Measurements from ENCODE around the gene TP53TG3E.
"Not testable (repeated sequence)": the region's sequence is repeated elsewhere in the genome, so short reads cannot be mapped to it uniquely, and the experiment has no call there.

The TP53TG3E gene, protein sequence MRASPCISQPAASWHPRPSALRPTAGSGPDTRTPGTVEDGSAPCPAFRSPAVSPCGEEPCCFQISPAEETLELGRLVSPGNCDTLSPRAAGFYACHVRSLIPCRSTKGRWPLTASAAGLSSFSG

DNA sequence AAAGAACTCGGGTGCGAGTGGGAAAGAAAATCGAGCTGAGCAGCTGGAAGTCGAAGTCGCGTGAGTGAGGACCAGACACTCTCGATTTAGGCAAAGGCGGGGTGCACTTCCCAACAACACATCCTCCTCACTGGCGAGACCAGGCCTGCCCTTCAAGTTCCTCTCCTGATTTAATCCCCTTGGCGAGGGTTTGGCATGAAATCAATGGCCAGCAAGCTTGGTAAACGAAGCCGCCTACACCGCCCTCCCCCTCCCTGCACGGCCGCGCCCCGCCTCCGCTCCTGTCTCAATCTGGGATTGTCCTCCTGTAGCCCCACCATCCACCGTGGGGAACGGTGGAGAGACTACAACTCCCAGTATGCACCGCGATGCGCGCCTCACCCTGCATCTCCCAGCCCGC is at the start of gene TP53TG3E:
Gene TP53TG3E (plus strand): TSS at position 301 of the 400 bp plus-strand sequence. CDS start 68 bp downstream, at position 369.
- not testable (repeated sequence) for H3K27ac ChIP-seq; DNase-seq (ENCODE audit: low spot score); H3K4me3 ChIP-seq

GRCh38 chr16:33336226-33337012 is 32.3 kb downstream of the TP53TG3E start:
- not testable (repeated sequence) for H3K27ac ChIP-seq, H3K4me3 ChIP-seq
- peak; percentile 90 for DNase-seq (ENCODE audit: low spot score)

DNA sequence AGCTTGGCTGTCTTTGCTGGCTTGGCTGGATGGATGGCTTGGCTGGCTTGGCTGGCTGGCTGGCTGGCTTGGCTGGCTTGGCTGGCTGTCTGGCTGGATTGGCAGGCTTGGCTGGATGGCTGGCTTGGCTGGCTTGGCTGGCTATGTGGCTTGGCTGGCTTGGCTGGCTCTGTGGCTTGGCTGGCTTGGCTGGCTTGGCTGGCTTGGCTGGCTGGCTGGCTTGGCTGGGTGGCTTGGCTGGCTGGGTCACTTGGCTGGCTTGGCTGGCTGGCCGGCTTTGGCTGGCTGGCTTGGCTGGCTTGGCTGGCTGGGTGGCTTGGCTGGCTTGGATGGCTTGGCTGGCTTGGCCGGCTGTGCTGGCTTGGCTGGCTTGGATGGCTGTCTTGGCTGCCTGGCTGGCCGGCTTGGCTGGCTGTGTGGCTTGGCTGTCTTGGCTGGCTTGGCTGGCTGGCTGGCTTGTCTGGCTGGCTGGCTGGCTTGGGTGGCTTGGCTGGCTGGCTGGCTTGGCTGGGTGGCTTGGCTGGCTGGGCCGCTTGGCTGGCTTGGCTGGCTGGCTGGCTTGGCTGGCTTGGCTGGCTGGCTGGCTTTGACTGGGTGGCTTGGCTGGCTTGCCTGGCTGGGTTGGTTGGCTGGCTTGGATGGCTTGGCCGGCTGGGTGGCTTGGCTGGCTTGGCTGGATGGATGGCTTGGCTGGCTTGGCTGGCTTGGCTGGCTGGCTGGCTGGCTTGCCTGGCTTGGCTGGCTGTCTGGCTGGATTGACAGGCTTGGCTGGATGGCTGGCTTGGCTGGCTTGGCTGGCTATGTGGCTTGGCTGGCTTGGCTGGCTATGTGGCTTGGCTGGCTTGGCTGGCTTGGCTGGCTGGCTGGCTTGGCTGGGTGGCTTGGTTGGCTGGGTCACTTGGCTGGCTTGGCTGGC is 33.8 kb downstream of the TP53TG3E start:
- H3K4me3 ChIP-seq, H3K27ac ChIP-seq: not testable (repeated sequence)
- DNase-seq (ENCODE audit: low spot score), result peak; percentile 90

DNA sequence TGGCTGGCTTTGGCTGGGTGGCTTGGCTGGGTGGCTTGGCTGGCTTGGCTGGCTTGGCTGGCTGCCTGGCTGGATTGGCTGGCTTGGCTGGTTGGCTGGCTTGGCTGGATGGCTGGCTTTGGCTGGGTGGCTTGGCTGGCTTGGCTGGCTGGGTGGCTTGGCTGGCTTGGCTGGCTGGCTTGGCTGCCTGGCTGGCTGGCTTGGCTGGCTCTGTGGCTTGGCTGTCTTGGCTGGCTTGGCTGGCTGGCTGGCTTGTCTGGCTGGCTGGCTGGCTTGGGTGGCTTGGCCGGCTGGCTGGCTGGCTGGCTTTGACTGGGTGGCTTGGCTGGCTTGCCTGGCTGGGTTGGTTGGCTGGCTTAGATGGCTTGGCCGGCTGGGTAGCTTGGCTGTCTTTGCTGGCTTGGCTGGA is 34.4 kb downstream of the TP53TG3E start:
- not testable (repeated sequence) for H3K27ac ChIP-seq; DNase-seq (ENCODE audit: low spot score); H3K4me3 ChIP-seq

DNA sequence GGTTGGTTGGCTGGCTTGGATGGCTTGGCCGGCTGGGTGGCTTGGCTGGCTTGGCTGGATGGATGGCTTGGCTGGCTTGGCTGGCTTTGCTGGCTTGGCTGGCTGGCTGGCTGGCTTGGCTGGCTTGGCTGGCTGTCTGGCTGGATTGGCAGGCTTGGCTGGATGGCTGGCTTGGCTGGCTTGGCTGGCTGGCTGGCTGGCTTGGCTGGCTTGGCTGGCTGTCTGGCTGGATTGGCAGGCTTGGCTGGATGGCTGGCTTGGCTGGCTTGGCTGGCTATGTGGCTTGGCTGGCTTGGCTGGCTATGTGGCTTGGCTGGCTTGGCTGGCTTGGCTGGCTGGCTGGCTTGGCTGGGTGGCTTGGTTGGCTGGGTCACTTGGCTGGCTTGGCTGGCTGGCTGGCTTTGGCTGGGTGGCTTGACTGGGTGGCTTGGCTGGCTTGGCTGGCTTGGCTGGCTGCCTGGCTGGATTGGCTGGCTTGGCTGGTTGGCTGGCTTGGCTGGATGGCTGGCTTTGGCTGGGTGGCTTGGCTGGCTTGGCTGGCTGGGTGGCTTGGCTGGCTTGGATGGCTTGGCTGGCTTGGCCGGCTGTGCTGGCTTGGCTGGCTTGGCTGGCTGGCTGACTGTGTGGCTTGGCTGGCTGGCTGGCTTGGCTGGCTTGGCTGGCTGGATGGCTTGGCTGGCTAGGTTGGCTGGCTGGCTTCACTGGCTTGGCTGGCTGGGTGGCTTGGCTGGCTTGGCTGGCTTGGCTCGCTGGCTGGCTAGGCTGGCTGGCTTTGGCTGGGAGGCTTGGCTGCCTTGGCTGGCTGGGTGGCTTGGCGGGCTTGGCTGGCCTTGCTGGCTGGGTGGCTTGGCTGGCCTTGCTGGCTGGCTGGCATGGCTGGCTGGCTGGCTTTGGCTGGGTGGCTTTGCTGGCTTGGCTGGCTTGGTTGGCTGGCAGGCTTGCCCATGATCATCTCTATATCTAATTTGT is 35.3 kb downstream of the TP53TG3E start:
- not testable (repeated sequence) for H3K27ac ChIP-seq, H3K4me3 ChIP-seq
- DNase-seq (ENCODE audit: low spot score), result peak; percentile 94
